Left hindlimb (tissue), 1 donor: ENCODE results near the gene CEP68.
"Not testable (repeated sequence)": the region's sequence is repeated elsewhere in the genome, so short reads cannot be mapped to it uniquely, and the experiment has no call there.

Experiments
- DNase-seq: peaks from one replicate; pipeline ENCODE4 v3.0.0-alpha.2; 2018

Gene CEP68

GRCh38 chr2:65092791-65093190, 36.6 kb downstream of the CEP68 start:
- DNase-seq: no peak

- no peak for DNase-seq
Measured at GRCh38 chr2:65093211-65093610, 37.0 kb downstream of the CEP68 start.

DNA sequence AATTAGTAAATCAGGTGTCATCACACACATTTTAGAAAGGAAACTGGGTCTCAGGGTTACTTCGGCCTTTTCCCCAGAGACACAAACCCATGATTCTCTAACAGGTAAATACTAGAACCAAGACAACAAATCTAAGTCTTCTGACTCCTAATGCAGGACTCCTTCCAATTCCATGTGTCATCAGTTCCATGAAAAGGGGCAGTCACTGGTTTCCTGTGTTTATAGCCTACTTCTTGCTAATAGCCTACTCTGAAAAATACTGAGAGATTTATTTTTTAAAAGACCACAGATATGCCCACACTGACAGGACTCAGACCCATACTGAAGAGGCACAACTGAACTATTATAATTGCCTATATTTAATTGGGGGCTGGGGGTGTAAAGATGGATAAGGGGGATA, 40.7 kb downstream of the CEP68 start:
- no peak for DNase-seq

- DNase-seq: no peak
Measured at GRCh38 chr2:65097844-65098243, 41.6 kb downstream of the CEP68 start.

DNA sequence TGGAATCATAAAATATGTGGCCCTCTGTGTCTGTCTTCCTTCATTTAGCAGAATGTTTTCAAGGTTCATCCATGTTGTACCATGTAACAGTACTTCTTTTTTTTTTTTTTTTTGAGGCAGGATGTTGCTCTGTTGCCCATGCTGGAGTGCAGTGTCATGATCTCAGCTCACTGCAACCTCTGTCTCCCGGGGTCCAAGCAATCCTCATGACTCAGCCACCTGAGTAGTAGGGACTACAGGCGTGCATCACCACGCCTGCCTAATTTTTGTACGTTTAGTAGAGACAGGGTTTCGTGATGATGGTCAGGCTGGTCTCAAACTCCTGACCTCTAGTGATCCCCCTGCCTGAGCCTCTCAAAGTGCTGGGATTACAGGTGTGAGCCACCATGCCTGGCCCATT, 42.5 kb downstream of the CEP68 start:
- no peak for DNase-seq

- DNase-seq: no peak
Measured at GRCh38 chr2:65101071-65101470, 44.9 kb downstream of the CEP68 start.

DNA sequence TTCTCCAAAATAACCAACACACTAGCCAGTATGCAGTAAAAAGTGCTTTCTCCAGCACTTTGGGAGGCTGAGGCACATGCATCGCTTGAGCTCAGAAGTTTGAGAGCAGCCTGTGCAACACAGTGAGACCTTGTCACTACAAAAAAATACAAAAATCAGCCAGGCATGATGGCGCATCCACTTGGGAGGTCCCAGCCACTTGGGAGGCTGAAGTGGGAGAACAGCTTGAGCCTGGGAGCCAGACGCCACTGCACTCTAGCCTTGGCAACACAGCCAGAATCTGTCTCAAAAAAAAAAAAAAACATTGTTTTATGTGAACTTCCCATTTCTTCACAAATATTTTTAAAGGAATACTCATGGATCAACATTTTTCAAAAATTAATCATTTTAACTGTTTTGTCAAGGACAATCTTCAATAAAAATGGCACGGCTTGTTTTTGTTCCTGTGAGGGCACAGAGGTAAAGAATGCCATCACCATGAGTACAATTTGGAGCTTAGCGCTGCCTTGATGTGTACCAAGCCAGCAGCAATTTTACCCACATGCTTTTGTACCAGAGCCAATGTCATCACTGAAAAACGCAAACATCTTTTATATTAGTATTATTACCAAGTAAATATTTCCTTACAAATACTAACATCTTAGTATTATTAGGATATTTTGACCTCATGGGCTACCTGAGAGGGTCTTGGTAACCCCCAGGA, 46.9 kb downstream of the CEP68 start:
- no peak for DNase-seq

- no peak for DNase-seq
Measured at GRCh38 chr2:65107530-65107929, 51.3 kb downstream of the CEP68 start.

- DNase-seq: no peak
Measured at GRCh38 chr2:65108780-65109179, 52.6 kb downstream of the CEP68 start.

DNA sequence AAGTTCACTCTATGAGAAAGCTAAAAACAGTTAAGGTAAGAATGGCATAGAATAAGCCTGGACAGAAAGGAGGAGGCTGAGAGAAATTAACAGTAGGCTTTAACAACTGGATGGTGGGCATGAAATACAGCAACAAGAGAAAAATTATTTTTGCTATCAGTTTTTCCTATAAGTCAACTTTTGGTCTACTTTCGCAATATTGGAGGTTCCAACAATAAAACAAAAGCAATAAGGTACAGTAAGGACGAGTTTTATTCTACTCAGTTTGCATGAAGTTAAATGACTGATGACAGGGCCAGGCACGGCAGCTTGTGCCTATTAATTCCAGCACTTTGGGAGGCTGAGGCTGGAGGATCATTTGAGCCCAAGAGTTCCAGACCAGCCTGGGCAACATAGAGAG, 56.4 kb downstream of the CEP68 start:
- DNase-seq: no peak

DNA sequence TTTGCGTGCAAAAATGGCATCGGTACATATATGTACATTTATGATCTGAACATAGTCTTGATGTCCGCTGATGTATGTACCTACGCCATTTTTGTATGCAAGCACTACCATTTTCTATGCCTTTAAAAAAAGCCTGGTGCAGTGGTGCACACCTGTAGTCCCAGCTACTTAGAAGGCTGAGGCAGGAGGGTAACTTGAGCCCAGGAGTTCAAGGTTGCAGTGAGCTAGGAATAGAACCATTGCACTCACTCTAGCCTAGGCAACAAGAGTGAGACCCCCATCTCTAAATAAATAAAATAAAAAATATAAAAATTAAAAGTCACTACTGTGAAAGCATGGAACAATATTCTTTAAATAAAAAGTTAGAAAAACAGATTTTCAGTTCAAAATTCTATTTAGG, 57.0 kb downstream of the CEP68 start:
- no peak for DNase-seq

- DNase-seq: no peak
Measured at GRCh38 chr2:65113816-65114215, 57.6 kb downstream of the CEP68 start.

GRCh38 chr2:65114921-65115320, 58.7 kb downstream of the CEP68 start:
- no peak for DNase-seq

DNA sequence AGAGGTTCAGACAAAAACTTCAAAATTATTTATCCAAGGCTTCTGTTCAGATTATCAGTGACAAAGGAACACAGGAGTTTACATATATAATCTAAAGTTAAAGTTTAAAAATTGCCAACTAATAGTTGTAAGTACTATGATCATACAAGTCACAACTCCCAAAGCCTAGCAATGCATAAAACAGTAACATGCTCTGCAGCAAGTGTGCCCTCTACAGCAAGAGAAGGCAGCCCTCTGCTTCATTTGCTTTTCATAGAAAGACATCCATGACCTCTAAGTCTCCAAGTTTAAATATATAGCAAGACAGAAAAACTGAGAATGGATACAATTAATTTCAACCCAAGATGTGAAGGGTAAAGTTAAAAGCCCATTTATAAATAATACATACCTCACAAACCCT, 60.4 kb downstream of the CEP68 start:
- no peak for DNase-seq

- no peak for DNase-seq
Measured at GRCh38 chr2:65120990-65121693, 64.9 kb downstream of the CEP68 start.

DNA sequence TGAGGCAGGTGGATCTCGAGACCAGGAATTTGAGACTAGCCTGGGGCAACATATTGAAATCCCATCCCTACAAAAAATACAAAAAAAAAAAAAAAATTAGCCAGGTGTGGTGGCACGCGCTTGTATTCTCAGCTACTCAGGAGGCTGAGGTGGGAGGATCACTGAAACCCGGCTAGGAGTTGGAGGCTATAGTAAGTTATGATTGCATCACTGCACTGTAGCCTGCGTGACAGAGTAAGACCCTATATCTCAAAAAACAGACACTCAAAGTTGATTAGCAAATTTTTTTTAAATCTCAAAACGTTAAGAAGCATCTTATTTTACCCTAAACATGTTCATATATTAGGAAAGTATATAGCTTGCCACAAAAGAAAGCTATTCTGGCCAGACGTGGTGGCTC, 66.1 kb downstream of the CEP68 start:
- no peak for DNase-seq

DNA sequence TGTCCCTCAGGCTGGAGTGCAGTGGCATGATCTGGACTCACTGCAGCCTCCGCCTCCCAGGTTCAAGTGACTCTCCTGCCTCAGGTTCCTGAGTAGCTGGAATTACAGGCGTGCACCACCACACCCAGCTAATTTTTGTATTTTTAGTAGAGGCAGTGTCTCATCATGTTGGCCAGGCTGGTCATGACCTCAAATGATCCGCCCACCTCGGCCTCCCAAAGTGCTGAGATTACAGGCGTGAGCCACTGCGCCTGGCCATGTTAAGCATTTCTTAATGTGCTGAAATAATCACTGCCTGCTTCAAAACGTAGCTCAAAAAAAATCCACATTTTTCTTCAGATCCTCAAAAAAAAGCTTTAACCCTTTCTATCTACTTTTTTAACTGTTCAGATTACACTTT, 69.2 kb downstream of the CEP68 start:
- DNase-seq: not testable (repeated sequence)

- no peak for DNase-seq
Measured at GRCh38 chr2:65128297-65129190, 72.3 kb downstream of the CEP68 start.

DNA sequence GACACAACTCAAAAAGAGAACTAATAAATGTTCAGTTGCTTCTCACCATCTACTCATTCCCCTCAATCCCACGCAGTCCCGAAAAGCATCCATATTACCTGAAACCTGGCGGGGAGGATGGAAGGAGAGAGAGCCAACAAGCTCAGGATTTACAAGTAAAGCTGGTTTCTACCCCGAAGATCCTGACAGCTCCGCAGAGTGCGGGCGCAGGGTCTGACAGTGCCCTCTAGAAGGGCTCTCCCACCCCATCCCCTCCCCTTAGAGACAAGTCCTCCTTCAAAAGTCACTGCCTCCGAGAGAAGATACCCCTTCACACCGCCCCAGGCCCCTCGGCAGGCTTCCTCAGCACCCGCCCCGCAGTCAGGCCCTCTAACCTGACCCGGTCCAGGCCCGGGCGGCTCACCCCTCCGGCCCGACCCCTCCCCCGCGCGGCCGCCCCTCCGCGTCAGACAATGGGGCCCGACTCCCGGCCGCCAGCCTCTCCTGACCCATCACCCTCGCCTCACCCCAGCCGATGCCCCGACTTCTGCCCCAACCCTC, 73.1 kb downstream of the CEP68 start:
- peak; percentile 80 for DNase-seq

DNA sequence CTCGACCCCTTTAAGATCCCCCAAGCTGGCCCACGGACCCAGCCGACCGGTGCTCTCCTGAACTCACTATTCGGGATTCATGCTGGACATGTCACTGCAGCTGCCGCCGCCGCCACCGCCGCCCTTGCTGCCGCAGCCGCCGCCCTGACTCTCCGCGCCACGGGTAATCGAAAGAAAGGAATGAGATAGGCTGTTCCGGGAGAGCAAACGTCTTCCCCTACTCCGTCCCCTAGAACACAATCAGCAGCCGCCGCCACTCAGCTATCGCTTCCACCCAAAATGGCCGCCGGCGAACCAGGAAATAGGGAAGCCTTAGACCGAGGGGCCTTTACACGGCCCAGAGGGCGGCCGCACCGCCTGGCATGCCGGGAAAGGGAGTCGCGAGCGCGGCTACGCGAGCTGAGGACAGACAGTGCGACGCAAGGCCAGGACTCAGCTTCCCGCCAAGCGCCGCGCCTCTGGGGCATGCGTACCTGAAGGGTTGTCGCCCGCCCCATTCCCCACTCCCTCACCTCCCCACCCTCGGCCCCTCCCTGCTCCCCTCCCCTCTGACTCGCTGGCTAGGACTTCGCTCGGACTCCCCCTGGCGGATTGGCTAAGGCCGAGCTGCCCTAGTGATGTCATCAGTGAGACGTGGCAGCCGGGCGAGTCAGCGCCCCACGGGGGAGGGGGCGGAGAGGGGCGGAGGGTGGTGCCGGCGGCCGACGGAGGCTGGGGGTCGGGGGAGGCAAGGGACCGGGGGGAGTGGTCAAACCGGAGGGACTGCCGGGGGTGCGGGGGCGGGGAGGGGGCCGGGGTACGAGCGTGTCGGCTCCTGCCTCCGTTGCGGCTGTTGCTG, 73.8 kb downstream of the CEP68 start, which contains the start of gene RAB1A:
Gene RAB1A, minus strand, starts transcription at position 281 of the 838 bp plus-strand sequence. Its CDS starts 191 bp downstream, at position 90.
- peak; percentile 100 for DNase-seq

DNA sequence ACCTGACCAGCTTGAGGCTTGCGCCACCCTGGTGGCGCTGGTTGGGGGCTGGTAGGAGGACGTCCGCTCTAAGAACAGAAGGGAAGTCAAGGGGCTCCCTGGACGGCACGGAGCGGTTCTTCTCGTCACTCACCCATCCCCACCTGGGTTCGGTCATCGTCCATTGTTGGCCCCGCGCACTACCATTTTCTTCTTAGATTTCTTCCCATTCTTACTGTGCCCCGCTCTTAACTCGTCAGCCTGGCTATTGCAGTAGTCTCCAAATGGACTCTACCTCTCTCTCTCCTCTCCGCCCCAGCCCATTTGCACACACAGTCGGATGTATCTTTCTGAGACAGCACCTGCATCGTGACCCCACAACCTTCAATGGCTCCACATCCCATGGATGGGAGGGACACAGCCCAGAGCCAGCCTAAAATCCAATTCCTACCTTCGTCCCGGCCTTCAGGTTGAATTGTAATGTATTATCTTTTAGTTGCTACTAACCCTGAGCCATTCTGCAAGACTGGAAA, 74.5 kb downstream of the CEP68 start:
- DNase-seq: no peak

DNA sequence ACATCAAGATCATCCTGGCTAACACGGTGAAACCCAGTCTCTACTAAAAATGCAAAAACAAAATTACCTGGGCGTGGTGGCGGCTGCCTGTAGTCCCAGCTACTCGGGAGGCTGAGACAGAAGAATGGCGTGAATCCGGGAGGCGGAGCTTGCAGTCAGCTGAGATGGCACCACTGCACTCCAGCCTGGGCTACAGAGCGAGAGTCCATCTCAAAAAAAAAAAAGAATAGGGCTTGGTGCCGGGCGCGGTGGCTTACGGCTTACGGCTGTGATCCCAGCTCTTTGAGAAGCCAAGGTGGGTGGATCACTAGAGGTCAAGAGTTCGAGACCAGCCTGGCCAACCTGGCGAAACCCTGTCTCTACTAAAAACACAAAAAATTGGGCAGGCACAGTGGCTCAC, 76.7 kb downstream of the CEP68 start:
- DNase-seq: not testable (repeated sequence)
